ENCODE measurements around the gene ERCC1.

- TF ChIP-seq CHD2 (IDR thresholded peaks at IDR 0.05; ENCODE audit: low read length, partially characterized antibody), result no peak
- TF ChIP-seq CTCF (IDR thresholded peaks at IDR 0.05), result no peak
- no peak for TF ChIP-seq USF2 (IDR thresholded peaks at IDR 0.05; ENCODE audit: borderline replicate concordance, low read depth, low read length)
- TF ChIP-seq EP300 (IDR thresholded peaks at IDR 0.05; ENCODE audit: borderline replicate concordance in 1 of 2, low read depth in 1 of 2, low read length in 1 of 2), result no peak
- no peak for TF ChIP-seq RFX5 (IDR thresholded peaks at IDR 0.05; ENCODE audit: low read length)
- no peak for TF ChIP-seq REST (IDR thresholded peaks at IDR 0.05; ENCODE audit: low read depth, low read length)
- no peak for TF ChIP-seq RAD21 (IDR thresholded peaks at IDR 0.05; ENCODE audit: low read length)
- no peak for TF ChIP-seq SIN3A (IDR thresholded peaks at IDR 0.05; ENCODE audit: borderline replicate concordance, low read depth, low read length)
- TF ChIP-seq EZH2phosphoT487 (IDR thresholded peaks at IDR 0.05; ENCODE audit: borderline replicate concordance, low read depth), result no peak
- no peak for TF ChIP-seq POLR2AphosphoS5 (IDR thresholded peaks at IDR 0.05; ENCODE audit: low read depth, low read length)
- no peak for TF ChIP-seq MAX (IDR thresholded peaks at IDR 0.05; ENCODE audit: low read depth)
- TF ChIP-seq MXI1 (IDR thresholded peaks at IDR 0.05; ENCODE audit: low read depth, low read length), result no peak
Observed at GRCh38 chr19:45471931-45472562, 48.3 kb upstream of the ERCC1 start.

All from SK-N-SH (cell line).